ENCODE data around the gene APOA5. TPM values are rescaled to one million over a fixed set of nuclear protein-coding genes. Genes with fewer than 3 reads are reported as not detected.

The APOA5 gene
- polyA plus RNA-seq, 1 of the 3 experiments (the other 2 are of a cell fraction), result not detected

DNA sequence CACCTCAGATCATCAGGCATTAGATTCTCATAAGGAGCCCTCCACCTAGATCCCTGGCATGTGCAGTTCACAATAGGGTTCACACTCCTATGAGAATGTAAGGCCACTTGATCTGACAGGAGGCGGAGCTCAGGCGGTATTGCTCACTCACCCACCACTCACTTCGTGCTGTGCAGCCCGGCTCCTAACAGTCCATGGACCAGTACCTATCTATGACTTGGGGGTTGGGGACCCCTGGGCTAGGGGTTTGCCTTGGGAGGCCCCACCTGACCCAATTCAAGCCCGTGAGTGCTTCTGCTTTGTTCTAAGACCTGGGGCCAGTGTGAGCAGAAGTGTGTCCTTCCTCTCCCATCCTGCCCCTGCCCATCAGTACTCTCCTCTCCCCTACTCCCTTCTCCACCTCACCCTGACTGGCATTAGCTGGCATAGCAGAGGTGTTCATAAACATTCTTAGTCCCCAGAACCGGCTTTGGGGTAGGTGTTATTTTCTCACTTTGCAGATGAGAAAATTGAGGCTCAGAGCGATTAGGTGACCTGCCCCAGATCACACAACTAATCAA, 40.2 kb upstream of the APOA5 start:
- Histone ChIP-seq H3F3A (replicated peaks; ENCODE audit: insufficient read depth) (no peaks in the 10 kb centered on the region), H4K20me1 (ENCODE audit: insufficient read depth) (no peaks in the 10 kb centered on the region), H3K4me3 (ENCODE audit: low read depth in 2 of 2, low read length in 1 of 2) (no peak overlapping the region), H3K79me2 (ENCODE audit: insufficient read depth) (no peaks in the 10 kb centered on the region), H3K9ac (no peak overlapping the region), H3K9me2 (no peaks in the 10 kb centered on the region), H3K27ac (ENCODE audit: low read depth in 2 of 2, low read length in 1 of 2) (no peak overlapping the region), H3K9me3 (no peaks in the 10 kb centered on the region), H2AFZ (ENCODE audit: low read depth) (no peak overlapping the region), H3K4me1 (ENCODE audit: control insufficient read depth in 1 of 2, insufficient read depth in 2 of 2, low read depth in 1 of 2, low read length in 1 of 2) (peaks cover 0 to 27% of the 10 kb centered on the region in 2 experiments; a peak in 1 of 4 replicates), H3K4me2 (no peak overlapping the region), H3K27me3 (ENCODE audit: insufficient read depth) (no peaks in the 10 kb centered on the region), H3K36me3 (replicated peaks in 1 of 2; ENCODE audit: control insufficient read depth in 1 of 2, insufficient read depth in 2 of 2, low read length in 1 of 2) (no peaks in the 10 kb centered on the region)
- CTCF ChIA-PET, result interaction anchor here (1.4 kb wide), 1 partner anchor 41 kb away, joined by 3 read pairs; the partner anchor contains the start of gene APOA5
- WGBS (ENCODE audit: low lambda C conversion rate), result 88% methylated on average over 2 of the region's 7 CpGs
- POLR2A ChIA-PET, result no interaction called here
- no peak for DNase-seq
- TF ChIP-seq CHD2 (IDR thresholded peaks at IDR 0.05; ENCODE audit: low read length, partially characterized antibody) (no peak), FOXM1 (IDR thresholded peaks at IDR 0.05; ENCODE audit: low read depth) (no peak), MEF2A (IDR thresholded peaks at IDR 0.05; ENCODE audit: borderline replicate concordance, low read depth) (no peak)

DNA sequence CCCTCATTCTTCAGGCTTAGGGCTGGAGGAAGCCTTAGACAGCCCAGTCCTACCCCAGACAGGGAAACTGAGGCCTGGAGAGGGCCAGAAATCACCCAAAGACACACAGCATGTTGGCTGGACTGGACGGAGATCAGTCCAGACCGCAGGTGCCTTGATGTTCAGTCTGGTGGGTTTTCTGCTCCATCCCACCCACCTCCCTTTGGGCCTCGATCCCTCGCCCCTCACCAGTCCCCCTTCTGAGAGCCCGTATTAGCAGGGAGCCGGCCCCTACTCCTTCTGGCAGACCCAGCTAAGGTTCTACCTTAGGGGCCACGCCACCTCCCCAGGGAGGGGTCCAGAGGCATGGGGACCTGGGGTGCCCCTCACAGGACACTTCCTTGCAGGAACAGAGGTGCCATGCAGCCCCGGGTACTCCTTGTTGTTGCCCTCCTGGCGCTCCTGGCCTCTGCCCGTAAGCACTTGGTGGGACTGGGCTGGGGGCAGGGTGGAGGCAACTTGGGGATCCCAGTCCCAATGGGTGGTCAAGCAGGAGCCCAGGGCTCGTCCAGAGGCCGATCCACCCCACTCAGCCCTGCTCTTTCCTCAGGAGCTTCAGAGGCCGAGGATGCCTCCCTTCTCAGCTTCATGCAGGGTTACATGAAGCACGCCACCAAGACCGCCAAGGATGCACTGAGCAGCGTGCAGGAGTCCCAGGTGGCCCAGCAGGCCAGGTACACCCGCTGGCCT, 38.7 kb upstream of the APOA5 start:
- Histone ChIP-seq H3K9ac (no peak overlapping the region), H3K4me1 (ENCODE audit: control insufficient read depth in 1 of 2, insufficient read depth in 2 of 2, low read depth in 1 of 2, low read length in 1 of 2) (peaks cover 0 to 30% of the 10 kb centered on the region in 2 experiments; a peak in 1 of 4 replicates), H3K36me3 (replicated peaks in 1 of 2; ENCODE audit: control insufficient read depth in 1 of 2, insufficient read depth in 2 of 2, low read length in 1 of 2) (no peaks in the 10 kb centered on the region), H3K9me3 (no peaks in the 10 kb centered on the region), H3K9me2 (no peaks in the 10 kb centered on the region), H4K20me1 (ENCODE audit: insufficient read depth) (no peaks in the 10 kb centered on the region), H3F3A (replicated peaks; ENCODE audit: insufficient read depth) (no peaks in the 10 kb centered on the region), H3K79me2 (ENCODE audit: insufficient read depth) (no peaks in the 10 kb centered on the region), H3K27me3 (ENCODE audit: insufficient read depth) (no peaks in the 10 kb centered on the region), H3K27ac (ENCODE audit: low read depth in 2 of 2, low read length in 1 of 2) (no peak overlapping the region), H2AFZ (ENCODE audit: low read depth) (no peak overlapping the region), H3K4me2 (no peak overlapping the region), H3K4me3 (ENCODE audit: low read depth in 2 of 2, low read length in 1 of 2) (no peak overlapping the region)
- no peak for DNase-seq
- TF ChIP-seq SIN3A (IDR thresholded peaks at IDR 0.05; ENCODE audit: borderline replicate concordance, low read depth, low read length), result no peak
- no peak for TF ChIP-seq RAD21 (IDR thresholded peaks at IDR 0.05; ENCODE audit: low read length)
- no peak for TF ChIP-seq EP300 (IDR thresholded peaks at IDR 0.05; ENCODE audit: borderline replicate concordance in 1 of 2, low read depth in 1 of 2, low read length in 1 of 2)
- TF ChIP-seq ELF1 (IDR thresholded peaks at IDR 0.05), result no peak
- TF ChIP-seq GATA2 (CRISPR knock-in tag; IDR thresholded peaks at IDR 0.05), result no peak
- no peak for TF ChIP-seq FOSL2 (IDR thresholded peaks at IDR 0.05; ENCODE audit: borderline replicate concordance, low read depth)
- TF ChIP-seq RFX5 (IDR thresholded peaks at IDR 0.05; ENCODE audit: low read length), result no peak
- TF ChIP-seq MEF2A (IDR thresholded peaks at IDR 0.05; ENCODE audit: borderline replicate concordance, low read depth), result no peak
- no peak for TF ChIP-seq USF2 (IDR thresholded peaks at IDR 0.05; ENCODE audit: borderline replicate concordance, low read depth, low read length)
- TF ChIP-seq EZH2phosphoT487 (IDR thresholded peaks at IDR 0.05; ENCODE audit: borderline replicate concordance, low read depth), result no peak
- no peak for TF ChIP-seq TCF12 (IDR thresholded peaks at IDR 0.05)
- TF ChIP-seq TEAD4 (IDR thresholded peaks at IDR 0.05; ENCODE audit: borderline replicate concordance, insufficient read depth), result no peak
- TF ChIP-seq CTCF (IDR thresholded peaks at IDR 0.05), result no peak
- TF ChIP-seq MAX (IDR thresholded peaks at IDR 0.05; ENCODE audit: low read depth), result no peak
- TF ChIP-seq NFIC (IDR thresholded peaks at IDR 0.05; ENCODE audit: borderline replicate concordance), result no peak
- TF ChIP-seq, protein P1, sequence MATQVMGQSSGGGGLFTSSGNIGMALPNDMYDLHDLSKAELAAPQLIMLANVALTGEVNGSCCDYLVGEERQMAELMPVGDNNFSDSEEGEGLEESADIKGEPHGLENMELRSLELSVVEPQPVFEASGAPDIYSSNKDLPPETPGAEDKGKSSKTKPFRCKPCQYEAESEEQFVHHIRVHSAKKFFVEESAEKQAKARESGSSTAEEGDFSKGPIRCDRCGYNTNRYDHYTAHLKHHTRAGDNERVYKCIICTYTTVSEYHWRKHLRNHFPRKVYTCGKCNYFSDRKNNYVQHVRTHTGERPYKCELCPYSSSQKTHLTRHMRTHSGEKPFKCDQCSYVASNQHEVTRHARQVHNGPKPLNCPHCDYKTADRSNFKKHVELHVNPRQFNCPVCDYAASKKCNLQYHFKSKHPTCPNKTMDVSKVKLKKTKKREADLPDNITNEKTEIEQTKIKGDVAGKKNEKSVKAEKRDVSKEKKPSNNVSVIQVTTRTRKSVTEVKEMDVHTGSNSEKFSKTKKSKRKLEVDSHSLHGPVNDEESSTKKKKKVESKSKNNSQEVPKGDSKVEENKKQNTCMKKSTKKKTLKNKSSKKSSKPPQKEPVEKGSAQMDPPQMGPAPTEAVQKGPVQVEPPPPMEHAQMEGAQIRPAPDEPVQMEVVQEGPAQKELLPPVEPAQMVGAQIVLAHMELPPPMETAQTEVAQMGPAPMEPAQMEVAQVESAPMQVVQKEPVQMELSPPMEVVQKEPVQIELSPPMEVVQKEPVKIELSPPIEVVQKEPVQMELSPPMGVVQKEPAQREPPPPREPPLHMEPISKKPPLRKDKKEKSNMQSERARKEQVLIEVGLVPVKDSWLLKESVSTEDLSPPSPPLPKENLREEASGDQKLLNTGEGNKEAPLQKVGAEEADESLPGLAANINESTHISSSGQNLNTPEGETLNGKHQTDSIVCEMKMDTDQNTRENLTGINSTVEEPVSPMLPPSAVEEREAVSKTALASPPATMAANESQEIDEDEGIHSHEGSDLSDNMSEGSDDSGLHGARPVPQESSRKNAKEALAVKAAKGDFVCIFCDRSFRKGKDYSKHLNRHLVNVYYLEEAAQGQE (IDR thresholded peaks at IDR 0.05; ENCODE audit: low read depth, low read length), result no peak
- WGBS (ENCODE audit: low lambda C conversion rate), result 85% methylated on average over 7 of the region's 17 CpGs
- ChIA-PET POLR2A (no interaction called here), CTCF (interaction anchor here (1.0 to 1.9 kb wide), 2 partner anchors 39 to 276 kb away, joined by 5 to 7 read pairs; partner anchors contain the start of gene APOA5)
